Ramos (cell line): ENCODE results near the gene AIP.
"Not testable (repeated sequence)": the region's sequence is repeated elsewhere in the genome, so short reads cannot be mapped to it uniquely, and the experiment has no call there.

Experiments
- in situ Hi-C: fragments of 300-500 bp; cut with MboI; formaldehyde crosslinking; loops from one replicate; pipeline ENCODE4 v1.14.3; 2022; ENCODE audit warnings: low sequenced_read_pairs; ENCODE audit not compliant: unreplicated experiment

The AIP gene

DNA sequence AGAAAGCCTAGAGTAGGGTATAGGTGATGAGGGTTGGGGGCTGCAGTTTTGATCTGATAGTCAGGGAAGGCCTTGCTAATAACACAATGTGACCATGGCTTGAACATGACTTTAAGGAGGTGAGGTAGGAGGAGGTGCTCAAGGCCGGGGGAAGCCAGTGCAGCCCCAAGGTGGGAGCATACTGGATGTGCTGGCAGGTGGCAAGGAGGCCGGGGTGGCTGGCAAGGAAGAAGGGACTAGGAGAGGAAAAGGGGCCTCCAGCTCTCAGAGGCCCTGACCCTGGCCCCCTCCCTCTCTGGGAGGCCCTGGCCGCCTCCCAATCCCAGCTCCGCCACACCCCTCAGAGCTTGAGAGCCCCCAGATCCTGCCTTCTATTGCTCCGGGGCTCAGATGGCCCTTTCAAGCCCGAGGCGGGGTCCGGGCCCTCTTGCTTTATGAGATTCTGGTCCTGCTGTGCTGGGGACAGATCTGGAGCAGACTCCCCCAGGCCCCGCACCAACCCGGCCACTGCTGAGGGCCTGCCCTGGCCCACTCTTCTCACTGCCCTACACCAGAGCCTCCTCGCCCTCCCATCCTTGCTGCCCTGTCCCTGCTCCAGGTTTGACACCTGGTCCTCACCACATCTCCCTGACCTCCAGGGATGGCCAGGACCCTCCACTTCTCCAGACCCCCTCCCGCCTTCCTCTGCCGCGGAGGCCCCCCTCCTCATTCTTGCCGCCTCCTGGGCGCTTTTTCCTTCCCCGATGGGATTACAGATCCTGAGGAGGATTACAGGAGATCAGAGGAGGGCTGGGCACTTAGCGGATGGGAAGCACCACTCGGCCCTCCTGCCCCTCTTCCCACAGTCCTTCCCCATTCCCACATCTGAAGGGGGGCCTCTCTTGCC lies 20.5 kb downstream of the AIP start:
- in situ Hi-C loops = no loop called here

DNA sequence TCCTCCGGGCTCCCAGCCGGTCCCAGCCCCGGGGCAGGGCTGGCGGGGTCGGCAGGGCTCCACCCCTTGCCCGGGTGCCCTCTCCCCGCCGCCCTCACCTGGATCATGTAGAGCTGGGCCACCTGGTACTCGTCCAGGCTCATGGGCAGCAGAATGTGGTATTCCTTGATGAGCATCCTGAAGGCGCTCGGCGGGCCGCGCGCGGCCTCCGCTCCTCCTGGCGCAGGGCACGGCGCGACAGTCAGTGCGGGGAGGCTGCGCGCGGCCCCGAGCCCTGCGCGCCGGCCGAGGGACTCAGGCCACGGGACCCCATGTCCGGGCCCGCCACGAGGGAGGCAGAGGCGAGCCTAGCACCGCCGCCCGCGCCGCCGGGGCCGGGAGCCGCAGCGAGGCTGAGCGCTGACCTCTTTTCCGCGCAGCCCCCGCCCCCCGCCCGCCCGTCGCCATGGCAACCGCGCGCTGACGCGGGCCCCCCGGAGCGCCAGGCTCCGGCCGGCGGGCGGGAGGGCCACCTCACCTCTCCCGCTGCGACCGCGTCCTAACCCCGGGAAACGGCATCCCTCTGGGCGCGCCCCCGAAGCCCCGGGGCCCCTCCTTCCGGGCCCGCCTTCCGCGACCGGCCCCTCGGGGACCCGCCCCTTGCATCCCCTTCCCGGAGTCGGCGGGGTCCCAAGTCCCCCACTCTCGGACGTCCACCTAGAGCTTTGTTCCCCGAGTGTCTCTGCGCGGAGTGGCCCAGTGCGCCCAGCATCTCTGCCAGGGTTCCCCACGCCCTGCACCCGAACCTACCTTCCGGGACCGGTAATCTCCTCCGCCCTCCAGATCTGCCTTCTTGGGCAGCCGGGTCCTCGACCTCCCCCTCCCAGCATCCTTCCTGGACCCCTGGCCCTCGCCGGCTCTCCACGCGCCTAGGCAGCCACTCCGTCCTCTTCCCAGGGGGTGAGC lies 21.5 kb downstream of the AIP start:
- in situ Hi-C loops = no loop called here

GRCh38 chr11:67504950-67505581 lies 22.2 kb downstream of the AIP start, which contains the start of gene PITPNM1:
Gene PITPNM1 (minus strand): TSS chr11:67505363. CDS start chr11:67504180, 1,183 bp downstream.
- in situ Hi-C loops = no loop called here

DNA sequence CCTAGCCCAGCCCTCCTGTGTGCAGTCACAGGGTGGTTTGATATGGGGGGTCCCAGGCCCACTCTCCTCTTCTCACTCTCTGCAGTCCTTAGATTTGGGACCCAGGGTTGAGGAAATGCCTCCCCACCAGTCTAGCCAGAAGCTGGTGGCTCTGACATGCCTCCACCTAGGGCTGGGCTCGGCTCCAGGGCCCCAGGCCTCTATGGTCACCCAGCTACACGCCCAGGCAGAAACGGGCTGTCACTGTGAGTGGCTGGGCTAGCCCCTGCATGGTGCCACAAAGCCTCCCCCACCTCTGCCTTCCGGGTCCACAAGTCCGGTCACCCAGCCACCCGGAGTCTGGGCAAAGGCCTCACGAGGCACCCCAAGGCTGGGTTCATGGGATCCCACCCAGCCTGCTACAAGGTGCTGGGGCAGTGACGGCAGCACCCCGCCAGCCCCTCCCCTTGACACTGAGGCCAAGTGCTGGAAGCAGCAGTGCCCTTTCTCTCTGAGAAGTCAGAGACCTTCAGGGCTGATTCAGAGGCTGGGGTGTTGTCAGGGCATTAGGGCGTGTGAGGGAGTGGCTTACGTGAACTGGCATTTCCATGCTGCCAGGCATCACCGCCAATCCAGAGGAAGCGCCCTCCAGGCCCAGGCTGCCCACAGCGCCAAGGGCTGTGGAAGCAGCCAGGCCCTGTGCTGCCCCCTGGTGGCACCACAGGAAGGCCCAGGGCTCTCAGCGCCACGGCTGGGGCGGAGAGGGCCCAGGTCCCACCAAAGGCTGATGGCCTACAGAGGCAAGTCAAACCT lies 23.0 kb downstream of the AIP start:
- in situ Hi-C loops = no loop called here

GRCh38 chr11:67506426-67507051 lies 23.7 kb downstream of the AIP start:
- in situ Hi-C loops = no loop called here

- in situ Hi-C loops = no loop called here
These were observed 24.5 kb downstream of the AIP start for GRCh38 chr11:67507242-67507863.

GRCh38 chr11:67507864-67508485 lies 25.1 kb downstream of the AIP start, which contains the start of gene CDK2AP2:
Gene CDK2AP2 (minus strand): TSS chr11:67508162. CDS start chr11:67508082, 80 bp downstream.
- in situ Hi-C loops = no loop called here

DNA sequence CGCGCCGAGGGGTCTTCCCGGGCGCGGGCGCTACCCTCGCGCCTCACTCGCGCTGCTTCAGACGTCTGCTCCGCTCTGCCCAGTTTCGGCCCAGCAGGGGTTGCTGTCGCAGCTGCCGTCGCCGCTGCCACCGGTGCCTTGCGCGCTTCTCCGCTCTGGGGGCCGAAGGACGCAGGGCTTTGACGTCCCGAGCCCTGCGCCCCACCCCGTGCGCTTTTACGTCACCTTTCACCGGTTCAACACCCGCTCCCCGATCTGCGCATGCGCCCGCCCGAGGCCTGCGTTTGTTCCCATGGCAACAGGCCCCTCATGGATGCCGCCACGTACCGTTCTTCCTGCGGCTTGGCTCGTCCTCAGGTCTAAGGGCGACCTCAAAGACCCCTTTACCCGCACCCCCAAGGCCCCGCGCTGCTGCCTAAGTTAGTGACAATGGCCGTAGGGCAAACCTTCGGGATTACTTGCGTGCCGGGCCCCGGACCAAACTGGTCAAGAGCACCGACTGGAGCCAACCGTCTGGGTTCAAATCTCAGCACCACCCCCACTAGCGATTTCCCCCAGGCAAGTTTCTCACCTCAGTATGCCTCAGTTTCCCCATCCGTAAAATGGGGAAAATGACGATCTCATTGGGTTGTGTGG lies 25.8 kb downstream of the AIP start:
- in situ Hi-C loops = no loop called here

GRCh38 chr11:67510023-67510345 lies 27.2 kb downstream of the AIP start:
- in situ Hi-C loops = no loop called here

DNA sequence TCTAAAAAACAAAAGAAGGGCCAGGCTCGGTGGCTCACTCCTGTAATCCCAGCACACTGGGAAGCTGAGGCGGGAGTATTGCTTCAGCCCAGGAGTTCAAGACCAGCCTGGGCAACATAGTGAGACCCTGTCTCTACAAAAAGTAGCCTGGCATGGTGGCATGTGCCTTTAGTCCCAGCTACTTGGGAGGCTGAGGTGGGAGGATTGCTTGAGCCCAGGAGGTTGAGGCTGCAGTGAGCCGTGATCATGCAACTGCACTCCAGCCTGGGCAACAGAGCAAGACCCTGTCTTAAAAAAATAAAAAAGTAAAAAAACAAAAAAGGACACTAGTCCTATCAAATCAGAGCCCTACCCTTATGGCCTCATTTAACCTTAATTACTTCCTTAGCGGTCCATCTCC lies 28.7 kb downstream of the AIP start:
- in situ Hi-C loops = not testable (repeated sequence)

DNA sequence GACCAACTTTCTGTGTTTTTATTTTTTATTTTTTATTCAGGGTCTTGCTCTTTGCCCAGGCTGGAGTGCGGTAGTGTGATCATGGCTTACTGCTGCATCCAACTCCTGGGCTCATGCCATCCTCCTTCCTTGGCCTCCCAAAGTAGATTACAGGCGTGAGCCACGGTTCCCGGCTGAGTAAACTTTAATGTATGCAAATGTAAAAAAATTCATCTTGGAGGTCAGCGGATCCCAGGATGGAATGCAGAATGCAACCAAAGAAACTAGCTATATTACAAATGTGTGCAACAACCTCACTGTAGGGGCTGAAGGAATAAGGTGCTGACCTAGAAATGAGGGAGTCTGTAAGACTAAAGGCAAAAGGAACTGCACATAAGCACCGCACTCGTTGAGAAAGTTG lies 31.3 kb downstream of the AIP start:
- in situ Hi-C loops = no loop called here

DNA sequence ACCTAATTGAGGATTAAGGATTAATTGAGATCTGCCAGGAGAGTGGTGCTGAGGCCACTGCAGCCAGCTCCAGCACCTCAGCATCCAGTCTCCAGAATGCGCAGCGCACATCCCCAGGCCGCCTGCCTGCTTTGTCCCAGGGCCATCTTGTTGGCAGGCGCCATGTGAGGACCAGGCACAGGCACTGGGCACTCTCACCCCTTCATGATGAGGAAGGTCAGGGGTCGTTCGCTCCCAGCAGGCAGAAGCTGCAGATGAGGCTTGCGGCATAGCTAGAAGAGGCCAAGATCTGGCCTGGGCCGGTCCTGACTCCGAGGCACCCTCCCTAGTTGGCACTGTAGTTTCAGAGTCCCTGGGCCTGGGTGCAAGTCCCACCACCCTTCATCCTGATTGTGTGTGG lies 34.0 kb downstream of the AIP start:
- in situ Hi-C loops = no loop called here

DNA sequence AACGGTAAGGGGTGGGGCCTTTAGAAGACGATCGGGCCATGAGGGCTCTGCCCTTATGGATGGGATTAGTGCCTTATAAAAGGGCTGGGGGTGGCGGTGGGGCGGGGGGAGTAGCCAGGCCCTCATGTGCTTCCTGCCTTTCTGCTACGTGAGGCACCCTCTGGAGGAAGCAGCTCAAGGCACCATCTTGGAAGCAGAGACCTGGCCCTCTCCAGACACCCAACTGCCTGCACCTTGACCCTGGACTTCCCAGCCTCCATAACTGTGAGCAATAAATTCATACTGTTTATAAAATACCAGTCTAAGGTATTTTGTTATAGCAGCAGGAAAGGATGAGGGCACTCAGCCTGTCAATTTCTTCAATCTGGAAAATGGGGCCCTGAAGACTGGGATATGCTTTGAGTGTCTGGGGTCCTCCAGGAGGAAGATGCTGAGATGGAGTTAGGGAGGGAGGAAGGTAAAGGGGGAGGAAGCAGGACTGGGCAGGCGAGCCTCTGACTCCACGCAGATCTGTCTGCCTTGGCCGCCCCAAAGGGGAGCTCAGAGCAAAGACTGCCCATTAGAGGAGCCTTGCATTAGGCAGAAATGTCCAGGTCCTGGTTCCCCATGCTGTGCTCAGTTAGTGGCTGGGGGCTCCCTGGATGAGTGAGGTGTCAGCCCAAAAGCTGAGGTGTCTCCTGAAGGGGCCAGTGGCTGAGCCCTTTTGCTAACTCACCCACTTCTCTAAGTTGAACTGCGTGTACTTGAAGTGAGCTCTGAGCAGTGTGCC lies 35.1 kb downstream of the AIP start:
- in situ Hi-C loops = no loop called here

- in situ Hi-C loops = no loop called here
These were observed 36.9 kb downstream of the AIP start for GRCh38 chr11:67519726-67520125.

- in situ Hi-C loops = no loop called here
These were observed 38.3 kb downstream of the AIP start for GRCh38 chr11:67520856-67521824.

GRCh38 chr11:67521924-67522323 lies 39.1 kb downstream of the AIP start:
- in situ Hi-C loops = no loop called here
